GM18505 (cell line): ENCODE data around the gene DGKH.

ENCODE experiments used
- ATAC-seq: cut with Tn5 transposase; IDR thresholded peaks from one replicate; pipeline ENCODE4 v1.9.1; 2021; ENCODE audit not compliant: unreplicated experiment
- POLR2A ChIP-seq: IDR thresholded peaks from 4 replicates; pipeline ENCODE4 v1.6.1; 2011; ENCODE audit warnings: borderline replicate concordance; ENCODE audit not compliant: insufficient read depth, insufficient read length; ENCODE audit errors: extremely low read depth

The DGKH gene

GRCh38 chr13:42099962-42100675 is 51.7 kb downstream of the DGKH start:
- no peak for ATAC-seq
- no peak for TF ChIP-seq POLR2A

- ATAC-seq, result no peak
Observed at GRCh38 chr13:42100960-42101359, 52.5 kb downstream of the DGKH start.

GRCh38 chr13:42101821-42102585 is 53.6 kb downstream of the DGKH start:
- no peak for TF ChIP-seq POLR2A
- no peak for ATAC-seq

More at GRCh38 chr13:42100960-42101359, 52.5 kb downstream of the DGKH start:
- TF ChIP-seq POLR2A, result no peak

- no peak for ATAC-seq
Observed at GRCh38 chr13:42102961-42103865, 54.8 kb downstream of the DGKH start.

GRCh38 chr13:42106998-42107397 is 58.5 kb downstream of the DGKH start:
- TF ChIP-seq POLR2A, result no peak
- ATAC-seq, result no peak

More at GRCh38 chr13:42102961-42103865, 54.8 kb downstream of the DGKH start:
- TF ChIP-seq POLR2A, result no peak

- TF ChIP-seq POLR2A, result no peak
- no peak for ATAC-seq
Observed at GRCh38 chr13:42107421-42107820, 59.0 kb downstream of the DGKH start.

- no peak for ATAC-seq
- TF ChIP-seq POLR2A, result no peak
Observed at GRCh38 chr13:42108217-42108616, 59.8 kb downstream of the DGKH start.

GRCh38 chr13:42109957-42110356 is 61.5 kb downstream of the DGKH start:
- ATAC-seq, result no peak

GRCh38 chr13:42110410-42111155 is 62.1 kb downstream of the DGKH start:
- ATAC-seq, result no peak
- TF ChIP-seq POLR2A, result no peak

More at GRCh38 chr13:42109957-42110356, 61.5 kb downstream of the DGKH start:
- TF ChIP-seq POLR2A, result no peak

GRCh38 chr13:42112864-42113263 is 64.4 kb downstream of the DGKH start:
- no peak for TF ChIP-seq POLR2A
- ATAC-seq, result no peak

GRCh38 chr13:42113478-42113877 is 65.0 kb downstream of the DGKH start:
- ATAC-seq, result no peak
- TF ChIP-seq POLR2A, result no peak

- no peak for TF ChIP-seq POLR2A
- ATAC-seq, result no peak
Observed at GRCh38 chr13:42114278-42114677, 65.8 kb downstream of the DGKH start.
